ENCODE measurements around the gene RBM10.

Gene RBM10

GRCh38 chrX:47146121-47146935 is 1.3 kb downstream of the RBM10 start:
- TF ChIP-seq CTCF (IDR thresholded peaks at IDR 0.05; ENCODE audit: low read depth, low read length): no peak

GRCh38 chrX:47146936-47147859 is 2.2 kb downstream of the RBM10 start:
- TF ChIP-seq CTCF (IDR thresholded peaks at IDR 0.05; ENCODE audit: low read depth, low read length): no peak
- DNase-seq (ENCODE audit: extremely low read depth, low read depth): no peak

More at GRCh38 chrX:47146121-47146935, 1.3 kb downstream of the RBM10 start:
- DNase-seq (ENCODE audit: extremely low read depth, low read depth): no peak

- TF ChIP-seq CTCF (IDR thresholded peaks at IDR 0.05; ENCODE audit: low read depth, low read length): no peak
- DNase-seq (ENCODE audit: extremely low read depth, low read depth): no peak
Measured at GRCh38 chrX:47148946-47149345, 3.9 kb downstream of the RBM10 start.

GRCh38 chrX:47151435-47151834 is 6.4 kb downstream of the RBM10 start:
- no peak for TF ChIP-seq CTCF (IDR thresholded peaks at IDR 0.05; ENCODE audit: low read depth, low read length)
- DNase-seq (ENCODE audit: extremely low read depth, low read depth): no peak

- TF ChIP-seq CTCF (IDR thresholded peaks at IDR 0.05; ENCODE audit: low read depth, low read length): no peak
- no peak for DNase-seq (ENCODE audit: extremely low read depth, low read depth)
Measured at GRCh38 chrX:47156611-47157520, 11.8 kb downstream of the RBM10 start.

- TF ChIP-seq CTCF (IDR thresholded peaks at IDR 0.05; ENCODE audit: low read depth, low read length): no peak
- no peak for DNase-seq (ENCODE audit: extremely low read depth, low read depth)
Measured at GRCh38 chrX:47158131-47158530, 13.1 kb downstream of the RBM10 start.
